Measurements from ENCODE around the gene NR4A3.

DNA sequence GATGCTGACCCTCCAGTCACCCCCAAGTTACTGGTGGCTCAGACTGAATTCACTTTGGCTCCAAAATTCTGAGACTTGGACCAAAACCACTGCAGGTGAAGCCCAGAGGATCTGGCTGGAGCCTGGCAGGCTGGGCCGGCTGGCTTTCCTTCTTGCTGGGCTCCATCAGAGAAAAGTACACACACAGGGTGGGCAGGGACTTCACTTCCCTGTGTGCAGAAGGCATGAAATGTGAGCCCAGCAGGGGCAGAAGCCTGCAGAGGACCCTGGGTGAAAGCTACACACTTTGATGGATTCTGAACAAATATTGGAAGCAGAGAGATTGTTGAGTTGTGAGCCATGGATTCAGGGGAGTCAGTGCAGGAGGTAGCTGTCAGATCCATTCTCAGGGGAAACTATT lies 18.4 kb downstream of the NR4A3 start:
- TF ChIP-seq POLR2A (IDR thresholded peaks at IDR 0.05; ENCODE audit: low read length) (no peak), HEYL (CRISPR knock-in tag; IDR thresholded peaks at IDR 0.05) (no peak), KDM1A (IDR thresholded peaks at IDR 0.05; ENCODE audit: low read depth) (no peak), POLR2AphosphoS2 (conservative IDR thresholded peaks at IDR 0.05; ENCODE audit: low read length) (no peak), MAZ (IDR thresholded peaks at IDR 0.05; ENCODE audit: borderline replicate concordance, low read depth, low read length) (no peak), SMC3 (IDR thresholded peaks at IDR 0.05) (no peak)
- TF ChIP-seq, protein P1, sequence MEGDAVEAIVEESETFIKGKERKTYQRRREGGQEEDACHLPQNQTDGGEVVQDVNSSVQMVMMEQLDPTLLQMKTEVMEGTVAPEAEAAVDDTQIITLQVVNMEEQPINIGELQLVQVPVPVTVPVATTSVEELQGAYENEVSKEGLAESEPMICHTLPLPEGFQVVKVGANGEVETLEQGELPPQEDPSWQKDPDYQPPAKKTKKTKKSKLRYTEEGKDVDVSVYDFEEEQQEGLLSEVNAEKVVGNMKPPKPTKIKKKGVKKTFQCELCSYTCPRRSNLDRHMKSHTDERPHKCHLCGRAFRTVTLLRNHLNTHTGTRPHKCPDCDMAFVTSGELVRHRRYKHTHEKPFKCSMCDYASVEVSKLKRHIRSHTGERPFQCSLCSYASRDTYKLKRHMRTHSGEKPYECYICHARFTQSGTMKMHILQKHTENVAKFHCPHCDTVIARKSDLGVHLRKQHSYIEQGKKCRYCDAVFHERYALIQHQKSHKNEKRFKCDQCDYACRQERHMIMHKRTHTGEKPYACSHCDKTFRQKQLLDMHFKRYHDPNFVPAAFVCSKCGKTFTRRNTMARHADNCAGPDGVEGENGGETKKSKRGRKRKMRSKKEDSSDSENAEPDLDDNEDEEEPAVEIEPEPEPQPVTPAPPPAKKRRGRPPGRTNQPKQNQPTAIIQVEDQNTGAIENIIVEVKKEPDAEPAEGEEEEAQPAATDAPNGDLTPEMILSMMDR (IDR thresholded peaks at IDR 0.05) = no peak
- TF ChIP-seq, protein P2, sequence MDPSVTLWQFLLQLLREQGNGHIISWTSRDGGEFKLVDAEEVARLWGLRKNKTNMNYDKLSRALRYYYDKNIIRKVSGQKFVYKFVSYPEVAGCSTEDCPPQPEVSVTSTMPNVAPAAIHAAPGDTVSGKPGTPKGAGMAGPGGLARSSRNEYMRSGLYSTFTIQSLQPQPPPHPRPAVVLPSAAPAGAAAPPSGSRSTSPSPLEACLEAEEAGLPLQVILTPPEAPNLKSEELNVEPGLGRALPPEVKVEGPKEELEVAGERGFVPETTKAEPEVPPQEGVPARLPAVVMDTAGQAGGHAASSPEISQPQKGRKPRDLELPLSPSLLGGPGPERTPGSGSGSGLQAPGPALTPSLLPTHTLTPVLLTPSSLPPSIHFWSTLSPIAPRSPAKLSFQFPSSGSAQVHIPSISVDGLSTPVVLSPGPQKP (IDR thresholded peaks at IDR 0.05; ENCODE audit: low read depth, low read length) = no peak
- TF ChIP-seq, protein P3, sequence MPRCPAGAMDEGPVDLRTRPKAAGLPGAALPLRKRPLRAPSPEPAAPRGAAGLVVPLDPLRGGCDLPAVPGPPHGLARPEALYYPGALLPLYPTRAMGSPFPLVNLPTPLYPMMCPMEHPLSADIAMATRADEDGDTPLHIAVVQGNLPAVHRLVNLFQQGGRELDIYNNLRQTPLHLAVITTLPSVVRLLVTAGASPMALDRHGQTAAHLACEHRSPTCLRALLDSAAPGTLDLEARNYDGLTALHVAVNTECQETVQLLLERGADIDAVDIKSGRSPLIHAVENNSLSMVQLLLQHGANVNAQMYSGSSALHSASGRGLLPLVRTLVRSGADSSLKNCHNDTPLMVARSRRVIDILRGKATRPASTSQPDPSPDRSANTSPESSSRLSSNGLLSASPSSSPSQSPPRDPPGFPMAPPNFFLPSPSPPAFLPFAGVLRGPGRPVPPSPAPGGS (IDR thresholded peaks at IDR 0.05) = no peak
- TF ChIP-seq, protein P4, sequence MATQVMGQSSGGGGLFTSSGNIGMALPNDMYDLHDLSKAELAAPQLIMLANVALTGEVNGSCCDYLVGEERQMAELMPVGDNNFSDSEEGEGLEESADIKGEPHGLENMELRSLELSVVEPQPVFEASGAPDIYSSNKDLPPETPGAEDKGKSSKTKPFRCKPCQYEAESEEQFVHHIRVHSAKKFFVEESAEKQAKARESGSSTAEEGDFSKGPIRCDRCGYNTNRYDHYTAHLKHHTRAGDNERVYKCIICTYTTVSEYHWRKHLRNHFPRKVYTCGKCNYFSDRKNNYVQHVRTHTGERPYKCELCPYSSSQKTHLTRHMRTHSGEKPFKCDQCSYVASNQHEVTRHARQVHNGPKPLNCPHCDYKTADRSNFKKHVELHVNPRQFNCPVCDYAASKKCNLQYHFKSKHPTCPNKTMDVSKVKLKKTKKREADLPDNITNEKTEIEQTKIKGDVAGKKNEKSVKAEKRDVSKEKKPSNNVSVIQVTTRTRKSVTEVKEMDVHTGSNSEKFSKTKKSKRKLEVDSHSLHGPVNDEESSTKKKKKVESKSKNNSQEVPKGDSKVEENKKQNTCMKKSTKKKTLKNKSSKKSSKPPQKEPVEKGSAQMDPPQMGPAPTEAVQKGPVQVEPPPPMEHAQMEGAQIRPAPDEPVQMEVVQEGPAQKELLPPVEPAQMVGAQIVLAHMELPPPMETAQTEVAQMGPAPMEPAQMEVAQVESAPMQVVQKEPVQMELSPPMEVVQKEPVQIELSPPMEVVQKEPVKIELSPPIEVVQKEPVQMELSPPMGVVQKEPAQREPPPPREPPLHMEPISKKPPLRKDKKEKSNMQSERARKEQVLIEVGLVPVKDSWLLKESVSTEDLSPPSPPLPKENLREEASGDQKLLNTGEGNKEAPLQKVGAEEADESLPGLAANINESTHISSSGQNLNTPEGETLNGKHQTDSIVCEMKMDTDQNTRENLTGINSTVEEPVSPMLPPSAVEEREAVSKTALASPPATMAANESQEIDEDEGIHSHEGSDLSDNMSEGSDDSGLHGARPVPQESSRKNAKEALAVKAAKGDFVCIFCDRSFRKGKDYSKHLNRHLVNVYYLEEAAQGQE (IDR thresholded peaks at IDR 0.05) = no peak
